HG03439 (cell line): Measurements from ENCODE around the gene R3HDM1.
"Not testable (repeated sequence)": the region's sequence is repeated elsewhere in the genome, so short reads cannot be mapped to it uniquely, and the experiment has no call there.

Experiments used
- ATAC-seq: cut with Tn5 transposase; IDR thresholded peaks from one replicate; pipeline ENCODE4 v1.9.1; 2021; ENCODE audit warnings: mild to moderate bottlenecking, moderate library complexity; ENCODE audit not compliant: unreplicated experiment

R3HDM1 gene

GRCh38 chr2:135637456-135638087 lies 106.3 kb downstream of the R3HDM1 start:
- peak; percentile 70 for ATAC-seq

- no peak for ATAC-seq
Measured at GRCh38 chr2:135638825-135639224, 107.5 kb downstream of the R3HDM1 start.

GRCh38 chr2:135641156-135642068 lies 110.1 kb downstream of the R3HDM1 start:
- ATAC-seq = no peak

- no peak for ATAC-seq
Measured at GRCh38 chr2:135647836-135648579, 116.7 kb downstream of the R3HDM1 start.

- no peak for ATAC-seq
Measured at GRCh38 chr2:135650721-135651120, 119.4 kb downstream of the R3HDM1 start.

- ATAC-seq = no peak
Measured at GRCh38 chr2:135651717-135652116, 120.4 kb downstream of the R3HDM1 start.

- not testable (repeated sequence) for ATAC-seq
Measured at GRCh38 chr2:135654239-135654638, 123.0 kb downstream of the R3HDM1 start.

- no peak for ATAC-seq
Measured at GRCh38 chr2:135657806-135658582, 126.7 kb downstream of the R3HDM1 start.

- no peak for ATAC-seq
Measured at GRCh38 chr2:135662088-135662487, 130.8 kb downstream of the R3HDM1 start.

GRCh38 chr2:135663148-135663700 lies 131.9 kb downstream of the R3HDM1 start:
- no peak for ATAC-seq

GRCh38 chr2:135664623-135665068 lies 133.4 kb downstream of the R3HDM1 start:
- ATAC-seq = peak; percentile 90

- no peak for ATAC-seq
Measured at GRCh38 chr2:135667045-135667444, 135.8 kb downstream of the R3HDM1 start.

- ATAC-seq = no peak
Measured at GRCh38 chr2:135674453-135674852, 143.2 kb downstream of the R3HDM1 start.

- no peak for ATAC-seq
Measured at GRCh38 chr2:135676031-135676430, 144.7 kb downstream of the R3HDM1 start.

- ATAC-seq = no peak
Measured at GRCh38 chr2:135679125-135679524, 147.8 kb downstream of the R3HDM1 start.

GRCh38 chr2:135685361-135685760 lies 154.1 kb downstream of the R3HDM1 start:
- no peak for ATAC-seq

- no peak for ATAC-seq
Measured at GRCh38 chr2:135688978-135689377, 157.7 kb downstream of the R3HDM1 start.

- no peak for ATAC-seq
Measured at GRCh38 chr2:135689679-135690078, 158.4 kb downstream of the R3HDM1 start.

- ATAC-seq = no peak
Measured at GRCh38 chr2:135694711-135695110, 163.4 kb downstream of the R3HDM1 start.

GRCh38 chr2:135698838-135699237 lies 167.6 kb downstream of the R3HDM1 start:
- ATAC-seq = no peak
